Astrocyte of the spinal cord (primary cell): Measurements from ENCODE around the gene CLDN20.

Source experiments
- DNase-seq: peaks from one replicate; pipeline ENCODE4 v3.0.0; 2011; ENCODE audit warnings: low read depth, low spot score
- H3K4me3 ChIP-seq: 2 replicates; pipeline ENCODE4 v1.5.1; 2011; ENCODE audit warnings: low read depth, mild to moderate bottlenecking, low read length, moderate library complexity
- in situ Hi-C: cut with HindIII; loops from 2 replicates; pipeline ENCODE4 v1.10.0; 2017; ENCODE audit warnings: low sequenced_read_pairs
- TF ChIP-seq, protein P1 (sequence below): IDR thresholded peaks from 2 replicates; pipeline ENCODE4 v1.5.1; 2012; ENCODE audit warnings: low read depth, mild to moderate bottlenecking, low read length, inconsistent platforms

Gene CLDN20

DNA sequence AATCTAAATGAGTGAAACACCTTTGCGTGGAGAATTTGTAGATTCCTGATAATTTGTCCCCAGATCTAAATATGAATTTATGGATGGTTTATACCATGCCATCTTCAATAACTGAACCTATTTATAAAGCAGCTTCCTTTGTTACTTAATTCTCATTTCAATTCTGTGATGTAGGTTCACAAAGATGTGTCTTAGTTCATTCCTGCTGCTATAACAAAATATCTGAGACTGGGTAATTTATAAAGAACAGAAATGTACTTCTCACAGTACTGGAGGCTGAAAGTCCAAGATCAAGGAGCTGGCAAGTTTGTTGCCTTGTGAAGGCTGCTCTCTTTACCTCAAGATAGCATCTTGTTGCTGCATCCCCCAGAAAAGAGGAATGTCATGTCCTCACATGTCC, 52.6 kb downstream of the CLDN20 start:
- no peak overlapping the region for H3K4me3 ChIP-seq
- in situ Hi-C loops = no loop called here
- no peak for DNase-seq
- TF ChIP-seq, protein P1, sequence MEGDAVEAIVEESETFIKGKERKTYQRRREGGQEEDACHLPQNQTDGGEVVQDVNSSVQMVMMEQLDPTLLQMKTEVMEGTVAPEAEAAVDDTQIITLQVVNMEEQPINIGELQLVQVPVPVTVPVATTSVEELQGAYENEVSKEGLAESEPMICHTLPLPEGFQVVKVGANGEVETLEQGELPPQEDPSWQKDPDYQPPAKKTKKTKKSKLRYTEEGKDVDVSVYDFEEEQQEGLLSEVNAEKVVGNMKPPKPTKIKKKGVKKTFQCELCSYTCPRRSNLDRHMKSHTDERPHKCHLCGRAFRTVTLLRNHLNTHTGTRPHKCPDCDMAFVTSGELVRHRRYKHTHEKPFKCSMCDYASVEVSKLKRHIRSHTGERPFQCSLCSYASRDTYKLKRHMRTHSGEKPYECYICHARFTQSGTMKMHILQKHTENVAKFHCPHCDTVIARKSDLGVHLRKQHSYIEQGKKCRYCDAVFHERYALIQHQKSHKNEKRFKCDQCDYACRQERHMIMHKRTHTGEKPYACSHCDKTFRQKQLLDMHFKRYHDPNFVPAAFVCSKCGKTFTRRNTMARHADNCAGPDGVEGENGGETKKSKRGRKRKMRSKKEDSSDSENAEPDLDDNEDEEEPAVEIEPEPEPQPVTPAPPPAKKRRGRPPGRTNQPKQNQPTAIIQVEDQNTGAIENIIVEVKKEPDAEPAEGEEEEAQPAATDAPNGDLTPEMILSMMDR = no peak

DNA sequence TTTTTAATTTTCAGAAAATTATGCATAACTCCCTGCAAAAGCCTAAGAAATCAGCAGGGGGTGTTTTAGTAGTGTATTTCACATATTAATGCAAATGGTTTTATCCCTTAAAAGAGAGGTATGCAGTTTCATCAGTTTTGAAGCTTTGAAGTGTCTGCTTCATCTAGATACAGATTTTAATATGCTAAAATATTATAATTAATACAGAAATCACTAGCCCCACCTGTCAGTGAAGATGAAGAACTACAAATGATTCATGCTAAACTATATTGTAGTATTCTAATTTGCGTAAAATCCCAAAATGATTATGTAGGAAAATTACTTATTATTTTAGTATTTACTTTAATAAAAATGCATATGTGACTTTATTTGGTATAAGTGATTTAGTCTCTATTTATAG, 53.4 kb downstream of the CLDN20 start:
- in situ Hi-C loops = no loop called here
- TF ChIP-seq, protein P1 = peak; percentile 23
- peak; percentile 9 for DNase-seq
- H3K4me3 ChIP-seq = no peak overlapping the region

DNA sequence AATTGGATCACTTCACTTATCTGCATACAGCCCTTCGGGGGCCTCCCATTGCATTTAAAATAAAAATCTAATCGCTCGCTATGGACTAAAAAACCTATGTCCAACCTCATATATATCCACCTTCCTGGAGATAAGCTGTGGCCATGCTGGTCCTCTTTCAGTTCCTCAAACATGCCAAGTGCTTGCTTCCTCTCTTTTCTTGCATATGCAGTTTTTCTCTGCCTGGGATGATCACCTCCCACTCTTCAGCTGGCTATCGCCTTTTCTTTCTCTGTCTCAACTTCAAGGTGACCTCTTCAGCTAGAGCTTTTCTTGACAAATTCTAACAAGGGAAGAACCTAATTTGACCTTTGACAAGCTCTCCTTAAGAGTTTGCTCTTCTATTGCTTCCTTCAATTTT, 56.1 kb downstream of the CLDN20 start:
- in situ Hi-C loops = no loop called here
- TF ChIP-seq, protein P1 = no peak
- H3K4me3 ChIP-seq = no peak overlapping the region
- no peak for DNase-seq

DNA sequence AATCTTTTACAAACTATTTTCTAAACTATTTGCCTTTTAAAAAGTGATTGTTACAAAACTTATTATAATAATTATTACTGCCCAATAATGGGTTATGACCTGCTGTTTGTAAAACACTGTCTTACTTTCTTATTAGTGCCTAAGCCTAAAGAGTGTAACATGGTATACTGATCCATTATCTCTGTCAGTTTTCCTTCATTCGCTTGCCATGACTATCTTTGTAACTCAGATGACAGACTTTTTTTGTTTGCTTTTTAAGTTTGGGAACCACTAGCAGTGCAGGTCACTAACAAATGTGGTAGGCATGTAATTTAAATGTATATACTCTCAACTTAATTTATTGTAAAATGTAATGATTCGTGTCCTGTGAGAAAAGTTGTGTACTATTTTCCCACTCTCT, 60.4 kb downstream of the CLDN20 start:
- H3K4me3 ChIP-seq = no peak overlapping the region
- no peak for DNase-seq
- TF ChIP-seq, protein P1 = no peak
- in situ Hi-C loops = no loop called here

DNA sequence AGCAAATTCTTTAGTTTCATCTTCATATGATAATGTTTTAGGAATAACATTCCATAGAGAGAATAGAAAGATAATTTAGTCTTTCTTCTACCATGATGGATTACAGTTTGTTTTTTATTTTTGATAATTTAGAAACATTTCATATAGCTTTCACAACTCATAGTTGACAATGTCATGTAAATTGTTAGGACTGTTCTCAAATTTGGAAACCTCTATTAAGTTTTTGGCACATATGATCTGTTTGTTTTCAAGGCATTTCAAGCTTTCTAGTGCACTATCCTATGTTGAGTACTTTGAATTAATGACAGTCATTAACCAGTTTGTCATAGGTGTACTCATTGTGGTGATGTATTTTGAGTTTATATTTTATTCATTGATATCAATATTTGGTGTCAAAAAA, 61.2 kb downstream of the CLDN20 start:
- TF ChIP-seq, protein P1 = no peak
- no peak for DNase-seq
- no peak overlapping the region for H3K4me3 ChIP-seq
- in situ Hi-C loops = no loop called here

DNA sequence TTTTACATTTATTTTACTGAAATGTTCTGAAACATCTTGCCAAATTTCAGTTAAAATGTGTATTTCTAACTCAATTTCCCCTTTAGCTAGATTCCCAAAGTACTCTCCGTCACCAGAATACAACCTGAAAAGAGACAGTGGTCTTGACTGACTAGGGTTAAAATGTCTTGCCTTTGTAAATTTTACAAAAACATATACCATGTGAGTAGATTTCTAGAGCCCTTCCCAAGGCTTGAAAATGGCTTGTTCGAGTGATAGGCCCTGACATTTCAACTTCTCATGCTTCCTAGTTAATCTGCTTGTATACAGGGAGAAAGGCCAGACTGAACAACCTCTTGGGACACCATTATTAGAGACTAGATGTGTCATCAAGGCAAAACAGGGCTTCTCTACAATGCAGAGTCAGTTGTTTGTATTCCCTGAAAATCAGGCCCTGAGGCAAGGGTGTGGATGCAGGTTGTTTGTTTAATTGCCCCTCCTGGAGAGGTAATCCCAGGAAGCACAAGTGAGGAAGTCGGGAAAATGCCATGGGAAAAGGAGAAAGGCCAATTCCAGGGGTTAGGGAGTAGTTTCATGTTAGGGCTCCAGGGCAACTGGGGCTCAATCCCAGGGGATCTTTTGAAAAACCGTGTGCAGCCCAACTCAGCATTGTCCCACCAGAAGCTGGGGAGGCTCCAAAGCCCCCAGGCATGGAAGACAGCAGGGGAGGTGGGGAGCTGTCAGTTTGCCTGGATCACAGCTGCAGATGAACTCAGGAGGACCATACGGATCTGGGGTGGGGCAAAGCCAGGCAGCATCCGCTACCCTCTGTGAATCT, 62.1 kb downstream of the CLDN20 start:
- TF ChIP-seq, protein P1 = no peak
- no peak overlapping the region for H3K4me3 ChIP-seq
- in situ Hi-C loops = no loop called here
- DNase-seq = no peak
